OCI-LY1 (cell line): ENCODE measurements around the gene FAM98B.

ENCODE experiments used
- H2AFZ ChIP-seq: fragments of 200-600 bp; sonication (generic), shearing (Covaris generic); 2 replicates; pipeline ENCODE4 v1.6.0; 2014; ENCODE audit warnings: antibody characterized with exemption, mild to moderate bottlenecking, low read length
- H3F3A ChIP-seq: fragments of 200-600 bp; sonication (generic), shearing (Covaris generic); 2 replicates; pipeline ENCODE4 v1.6.0; 2014; ENCODE audit warnings: mild to moderate bottlenecking, antibody characterized with exemption, low read length, moderate library complexity; ENCODE audit not compliant: insufficient read depth
- H3K27ac ChIP-seq: fragments of 200-600 bp; sonication (generic); 2 replicates; pipeline ENCODE4 v1.5.1; 2014; ENCODE audit warnings: low read length, mixed run types, mild to moderate bottlenecking, low read depth; ENCODE audit not compliant: poor library complexity, severe bottlenecking
- H3K27me3 ChIP-seq: fragments of 200-600 bp; sonication (generic); 2 replicates; pipeline ENCODE4 v1.6.0; 2014; ENCODE audit warnings: antibody characterized with exemption, mild to moderate bottlenecking, low read length, moderate library complexity; ENCODE audit not compliant: insufficient read depth
- H3K36me3 ChIP-seq: fragments of 200-600 bp; sonication (generic); 2 replicates; pipeline ENCODE4 v1.6.1; 2014; ENCODE audit warnings: mild to moderate bottlenecking, antibody characterized with exemption, low read length, moderate library complexity, mixed read lengths; ENCODE audit not compliant: insufficient read depth
- H3K4me1 ChIP-seq: fragments of 200-600 bp; sonication (generic); 2 replicates; pipeline ENCODE4 v1.5.1; 2014; ENCODE audit warnings: mild to moderate bottlenecking, low read length, moderate library complexity; ENCODE audit not compliant: insufficient read depth, severe bottlenecking
- H3K4me2 ChIP-seq: fragments of 200-600 bp; sonication (generic), shearing (Covaris generic); 2 replicates; pipeline ENCODE4 v1.6.1; 2014; ENCODE audit warnings: low read length
- H3K4me3 ChIP-seq: fragments of 200-600 bp; sonication (generic); 2 replicates; pipeline ENCODE4 v1.5.1; 2014; ENCODE audit warnings: low read length, low read depth, mild to moderate bottlenecking, mixed read lengths; ENCODE audit not compliant: poor library complexity, severe bottlenecking
- H3K79me2 ChIP-seq: fragments of 200-600 bp; shearing (Covaris generic); 2 replicates; pipeline ENCODE4 v1.6.1; 2016; ENCODE audit warnings: mixed run types, low read length, mixed read lengths; ENCODE audit not compliant: insufficient read depth
- H3K9ac ChIP-seq: fragments of 200-600 bp; sonication (generic), shearing (Covaris generic); 2 replicates; pipeline ENCODE4 v1.6.1; 2014; ENCODE audit warnings: mild to moderate bottlenecking, low read length, mixed read lengths
- H3K9me2 ChIP-seq: fragments of 200-600 bp; sonication (generic), shearing (Covaris generic); 2 replicates; pipeline ENCODE4 v1.6.1; 2014; ENCODE audit warnings: low read depth, mild to moderate bottlenecking, low read length, mixed read lengths
- H3K9me3 ChIP-seq: fragments of 200-600 bp; shearing (Covaris generic); 2 replicates; pipeline ENCODE4 v1.6.1; 2014; ENCODE audit warnings: low read length, mixed read lengths
- H4K20me1 ChIP-seq: fragments of 200-600 bp; sonication (generic), shearing (Covaris generic); 2 replicates; pipeline ENCODE4 v1.6.0; 2016; ENCODE audit warnings: mild to moderate bottlenecking, low read length; ENCODE audit not compliant: insufficient read depth
- CTCF ChIP-seq: fragments of 200-600 bp; sonication (generic), shearing (Covaris generic); IDR thresholded peaks from 2 replicates; pipeline ENCODE4 v1.5.1; 2017; ENCODE audit warnings: mild to moderate bottlenecking, antibody characterized with exemption, low read length, moderate library complexity, mixed read lengths
- EZH2 ChIP-seq: fragments of 200-600 bp; sonication (generic), shearing (Covaris generic); IDR thresholded peaks from 2 replicates; pipeline ENCODE4 v1.8.0; 2017; ENCODE audit warnings: borderline replicate concordance, mixed run types, mild to moderate bottlenecking, antibody characterized with exemption, low read length, moderate library complexity, mixed read lengths

FAM98B gene

GRCh38 chr15:38476120-38476519 is 22.2 kb downstream of the FAM98B start:
- Histone ChIP-seq H3K9me3 (no peaks in the 10 kb centered on the region), H3K4me1 (no peaks in the 10 kb centered on the region), H3K79me2 (no peaks in the 10 kb centered on the region), H3K9me2 (no peaks in the 10 kb centered on the region), H3K27me3 (no peaks in the 10 kb centered on the region), H3K36me3 (peaks cover 53% of the 10 kb centered on the region), H3K27ac (no peak overlapping the region), H3K9ac (no peak overlapping the region), H3F3A (0 out of 2 replicates have a peak, but pooled peaks cover 3% of the 10 kb centered on the region), H3K4me2 (no peak overlapping the region), H3K4me3 (no peak overlapping the region), H2AFZ (no peak overlapping the region), H4K20me1 (no peaks in the 10 kb centered on the region)
- no peak for TF ChIP-seq CTCF
- no peak for TF ChIP-seq EZH2

DNA sequence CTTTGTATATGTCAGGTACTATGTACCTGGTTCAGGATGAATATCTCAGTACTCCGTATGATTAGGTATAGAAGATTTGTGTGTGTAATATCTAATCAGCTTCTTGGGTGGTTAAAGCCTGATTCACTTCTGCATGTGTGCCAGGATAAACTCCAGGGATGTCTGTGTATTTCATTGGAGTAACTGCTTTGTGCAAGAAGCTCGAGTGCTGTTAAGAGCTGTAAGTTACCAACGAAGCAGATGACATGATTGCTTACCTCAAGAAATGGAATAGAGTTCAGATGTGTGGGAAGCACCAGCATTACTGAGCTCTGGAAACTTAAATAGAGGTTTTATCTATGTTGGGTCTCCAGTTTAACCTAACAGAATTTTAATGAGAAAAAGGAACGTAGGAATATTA is 23.7 kb downstream of the FAM98B start:
- Histone ChIP-seq H3K9me3 (no peaks in the 10 kb centered on the region), H3K79me2 (no peaks in the 10 kb centered on the region), H2AFZ (no peak overlapping the region), H3K4me3 (no peak overlapping the region), H3K27me3 (no peaks in the 10 kb centered on the region), H4K20me1 (no peaks in the 10 kb centered on the region), H3K9me2 (no peaks in the 10 kb centered on the region), H3K36me3 (peaks cover 60% of the 10 kb centered on the region), H3K27ac (no peak overlapping the region), H3F3A (no peaks in the 10 kb centered on the region), H3K9ac (no peak overlapping the region), H3K4me1 (no peaks in the 10 kb centered on the region), H3K4me2 (no peak overlapping the region)
- TF ChIP-seq EZH2 = no peak
- TF ChIP-seq CTCF = no peak

DNA sequence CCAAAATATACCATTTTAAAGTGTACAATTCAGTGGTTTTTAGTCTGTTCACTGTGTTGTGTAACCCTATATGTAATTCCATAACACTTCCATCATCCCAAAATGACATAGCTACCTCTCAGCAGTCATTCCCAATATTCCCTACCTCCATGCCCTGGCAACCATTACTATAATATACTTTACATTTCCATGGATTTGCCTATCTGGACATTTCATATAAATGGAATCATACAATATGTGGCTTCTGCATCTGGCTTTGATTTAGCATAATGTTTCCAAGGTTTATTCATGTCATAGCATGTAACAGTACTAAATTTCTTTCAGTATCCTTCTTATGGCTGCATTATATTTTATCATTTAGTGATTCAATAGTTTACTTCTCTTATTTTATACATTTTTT is 25.3 kb downstream of the FAM98B start:
- no peak overlapping the region for H3K4me2 ChIP-seq
- no peaks in the 10 kb centered on the region for H3K9me3 ChIP-seq
- no peaks in the 10 kb centered on the region for H3K9me2 ChIP-seq
- TF ChIP-seq CTCF (no peak), EZH2 (no peak)
- no peak overlapping the region for H2AFZ ChIP-seq
- H3K27ac ChIP-seq = no peak overlapping the region
- H3K9ac ChIP-seq = no peak overlapping the region
- no peaks in the 10 kb centered on the region for H3K4me1 ChIP-seq
- H3F3A ChIP-seq = no peaks in the 10 kb centered on the region
- no peaks in the 10 kb centered on the region for H3K27me3 ChIP-seq
- H3K79me2 ChIP-seq = no peaks in the 10 kb centered on the region
- no peak overlapping the region for H3K4me3 ChIP-seq
- H3K36me3 ChIP-seq = peaks cover 61% of the 10 kb centered on the region
- H4K20me1 ChIP-seq = no peaks in the 10 kb centered on the region
